Naive thymus-derived CD8-positive, alpha-beta T cell (primary cell): ENCODE results near the gene MLX. TPM values are rescaled to one million over a fixed set of nuclear protein-coding genes. Genes with fewer than 3 reads are reported as not detected.
"Not testable (repeated sequence)": the region's sequence is repeated elsewhere in the genome, so short reads cannot be mapped to it uniquely, and the experiment has no call there.

Experiments
- ATAC-seq, 2 donors: fragments of 150-1000 bp; cut with Tn5 transposase in 1 of 2; sonication (Bioruptor Pico), chemical (Tn5 transposase) in 1 of 2; 1 replicate in 1 of 2; 2 replicates in 1 of 2; pipeline ENCODE4 v1.10.0; 2021; ENCODE audit warnings: mild to moderate bottlenecking in 2 of 2, moderate library complexity in 2 of 2
- POLR2A ChIA-PET: fragments of 350-600 bp; sonication (Branson Sonifier 250); formaldehyde crosslinking; loops from one replicate; lab custom pipeline; 2021; ENCODE audit warnings: antibody characterized with exemption; lab: Charles Lee
- DNase-seq, 10 donors: peaks; one replicate each; pipeline versions ENCODE4 v3.0.0 to v3.0.0-alpha.2; 2020 to 2022
- H3K27ac Mint-ChIP-seq, 10 donors: one replicate each; pipeline ENCODE4 v1.8.0; 2020 to 2022; ENCODE audit warnings: mild to moderate bottlenecking in 10 of 10, mixed read lengths in 10 of 10, moderate library complexity in 4 of 10, inconsistent platforms in 1 of 10
- H3K27me3 Mint-ChIP-seq, 5 donors: one replicate each; pipeline ENCODE4 v1.8.0; 2021 to 2022; ENCODE audit warnings: mixed read lengths in 5 of 5
- H3K36me3 Mint-ChIP-seq, 3 donors: one replicate each; pipeline ENCODE4 v1.8.0; 2020 to 2022; ENCODE audit warnings: mixed read lengths in 3 of 3, mild to moderate bottlenecking in 2 of 3, inconsistent platforms in 1 of 3
- H3K4me1 Mint-ChIP-seq, 4 donors: one replicate each; pipeline ENCODE4 v1.8.0; 2021 to 2022; ENCODE audit warnings: mixed read lengths in 4 of 4
- H3K4me3 Mint-ChIP-seq, 10 donors: one replicate each; pipeline ENCODE4 v1.8.0; 2020 to 2022; ENCODE audit warnings: mild to moderate bottlenecking in 10 of 10, mixed read lengths in 10 of 10, moderate library complexity in 6 of 10, inconsistent platforms in 1 of 10
- H3K9me3 Mint-ChIP-seq, 9 donors: one replicate each; pipeline ENCODE4 v1.8.0; 2020 to 2022; ENCODE audit warnings: mixed read lengths in 9 of 9, mild to moderate bottlenecking in 3 of 9, inconsistent platforms in 1 of 9, moderate library complexity in 1 of 9
- polyA plus RNA-seq, 3 donors: library from polyadenylated mRNA; unstranded; fragments of 300-500 nt; fragmentation: Illumina TruSeq; gene quantifications; one replicate each; pipeline ENCODE4 v1.2.3, GENCODE V29; 2021
- total RNA-seq, 8 experiments: library from RNA in 2 of 8; stranded (reverse) in 2 of 8; gene quantifications; one replicate each; pipeline ENCODE4 v1.2.3 and lab custom pipeline; 2021 to 2026

The MLX gene
- total and polyA plus RNA-seq, 5 experiments from 2014 or later = 24.6 to 67.8 (median 47.1) TPM

GRCh38 chr17:42537826-42538451, 29.0 kb upstream of the MLX start:
- Mint-ChIP-seq H3K4me3 (peak overlapping the region; percentile 59 to 86 (median 72)), H3K36me3 (peaks cover 0 to 5% (median 0%) of the 10 kb centered on the region in 3 donors), H3K27ac (peak overlapping the region in 8 of 10 donors; percentile 15 to 78 (median 55)), H3K4me1 (peaks cover 23 to 61% (median 49%) of the 10 kb centered on the region in 4 donors), H3K27me3 (no peaks in the 10 kb centered on the region), H3K9me3 (no peaks in the 10 kb centered on the region)
- no peak for DNase-seq
- POLR2A ChIA-PET = interaction anchor here (1.3 to 4.4 kb wide), 4 partner anchors 10 to 29 kb away, joined by 3 to 19 read pairs (median 14); partner anchors contain the start of gene MLX
- ATAC-seq = no peak

- Mint-ChIP-seq H3K4me1 (peaks cover 23 to 59% (median 50%) of the 10 kb centered on the region in 4 donors), H3K9me3 (no peaks in the 10 kb centered on the region), H3K4me3 (no peak overlapping the region), H3K27ac (peak overlapping the region in 2 of 10 donors; percentile 15 to 78), H3K36me3 (peaks cover 0 to 5% (median 0%) of the 10 kb centered on the region in 3 donors), H3K27me3 (no peaks in the 10 kb centered on the region)
- DNase-seq (no peak), ATAC-seq (no peak)
- POLR2A ChIA-PET = interaction anchor here (1.3 to 2.9 kb wide), 2 partner anchors 9 to 16 kb away, joined by 3 to 16 read pairs; no protein-coding TSS in a partner anchor
Measured at GRCh38 chr17:42538482-42538881, 28.4 kb upstream of the MLX start.

GRCh38 chr17:42540558-42540957, 26.3 kb upstream of the MLX start:
- peak; percentile 12 to 26 for ATAC-seq
- H3K4me3 Mint-ChIP-seq = peak overlapping the region; percentile 50 to 78 (median 70)
- H3K36me3 Mint-ChIP-seq, DNase-seq, H3K27me3 Mint-ChIP-seq, H3K9me3 Mint-ChIP-seq: not testable (repeated sequence)
- POLR2A ChIA-PET = interaction anchor here (0.7 to 3.0 kb wide), 6 partner anchors 10 to 218 kb away, joined by 3 to 16 read pairs (median 5); partner anchors contain the start of genes MLX and PSMC3IP
- peaks cover 18 to 56% (median 44%) of the 10 kb centered on the region in 4 donors for H3K4me1 Mint-ChIP-seq
- H3K27ac Mint-ChIP-seq = peak overlapping the region; percentile 60 to 92 (median 72)

- POLR2A ChIA-PET = interaction anchor here (0.9 to 3.0 kb wide), 5 partner anchors 10 to 219 kb away, joined by 3 to 16 read pairs (median 6); partner anchors contain the start of genes MLX and PSMC3IP
- Mint-ChIP-seq H3K4me3 (peak overlapping the region; percentile 50 to 78 (median 70)), H3K27me3 (no peaks in the 10 kb centered on the region), H3K36me3 (peaks cover 0 to 5% (median 0%) of the 10 kb centered on the region in 3 donors), H3K4me1 (peaks cover 16 to 51% (median 41%) of the 10 kb centered on the region in 4 donors), H3K27ac (peak overlapping the region; percentile 63 to 92 (median 72)), H3K9me3 (no peaks in the 10 kb centered on the region)
- peak; percentile 59 to 74 for ATAC-seq
- DNase-seq = peak in 7 of 10 donors; percentile 39 to 76 (median 58)
Measured at GRCh38 chr17:42541041-42541833, 25.7 kb upstream of the MLX start.

GRCh38 chr17:42543190-42544079, 23.5 kb upstream of the MLX start:
- H3K27me3 Mint-ChIP-seq = no peaks in the 10 kb centered on the region
- H3K4me3 Mint-ChIP-seq = no peak overlapping the region
- POLR2A ChIA-PET = interaction anchor here (3.0 kb wide), 1 partner anchor 13 kb away, joined by 16 read pairs; no protein-coding TSS in a partner anchor
- H3K9me3 Mint-ChIP-seq = no peaks in the 10 kb centered on the region
- ATAC-seq (no peak), DNase-seq (no peak)
- peaks cover 0 to 5% (median 0%) of the 10 kb centered on the region in 3 donors for H3K36me3 Mint-ChIP-seq
- H3K4me1 Mint-ChIP-seq = peaks cover 12 to 34% (median 29%) of the 10 kb centered on the region in 4 donors
- H3K27ac Mint-ChIP-seq = no peak overlapping the region

GRCh38 chr17:42544874-42545283, 22.0 kb upstream of the MLX start:
- Mint-ChIP-seq H3K4me1 (peaks cover 14 to 36% (median 29%) of the 10 kb centered on the region in 4 donors), H3K9me3 (no peaks in the 10 kb centered on the region), H3K27ac (peak overlapping the region in 1 of 10 donors; percentile 38), H3K27me3 (no peaks in the 10 kb centered on the region), H3K36me3 (no peaks in the 10 kb centered on the region), H3K4me3 (no peak overlapping the region)
- POLR2A ChIA-PET = no interaction called here
- ATAC-seq (no peak), DNase-seq (no peak)

GRCh38 chr17:42545755-42546505, 21.0 kb upstream of the MLX start:
- DNase-seq, ATAC-seq, POLR2A ChIA-PET, H3K9me3 Mint-ChIP-seq, H3K4me3 Mint-ChIP-seq, H3K27me3 Mint-ChIP-seq, H3K36me3 Mint-ChIP-seq: not testable (repeated sequence)
- peaks cover 12 to 31% (median 23%) of the 10 kb centered on the region in 4 donors for H3K4me1 Mint-ChIP-seq
- peak overlapping the region in 1 of 10 donors; percentile 27 for H3K27ac Mint-ChIP-seq

- ATAC-seq (no peak), DNase-seq (no peak)
- POLR2A ChIA-PET = interaction anchor here (1.4 to 2.9 kb wide), 4 partner anchors 10 to 158 kb away, joined by 4 to 16 read pairs (median 6); partner anchors contain the start of genes COASY, MLX, NAGLU and STAT3
- H3K9me3 Mint-ChIP-seq = no peaks in the 10 kb centered on the region
- H3K27ac Mint-ChIP-seq = no peak overlapping the region
- H3K27me3 Mint-ChIP-seq = no peaks in the 10 kb centered on the region
- peaks cover 0 to 2% (median 0%) of the 10 kb centered on the region in 3 donors for H3K36me3 Mint-ChIP-seq
- peak overlapping the region in 2 of 10 donors; percentile 14 to 24 for H3K4me3 Mint-ChIP-seq
- H3K4me1 Mint-ChIP-seq = peaks cover 8 to 26% (median 18%) of the 10 kb centered on the region in 4 donors
Measured at GRCh38 chr17:42547001-42547461, 19.9 kb upstream of the MLX start.

- Mint-ChIP-seq H3K4me1 (peaks cover 10 to 32% (median 19%) of the 10 kb centered on the region in 4 donors), H3K27me3 (no peaks in the 10 kb centered on the region), H3K36me3 (peaks cover 0 to 2% (median 0%) of the 10 kb centered on the region in 3 donors), H3K9me3 (no peaks in the 10 kb centered on the region), H3K27ac (no peak overlapping the region), H3K4me3 (peak overlapping the region in 1 of 10 donors; percentile 56)
- POLR2A ChIA-PET = interaction anchor here (0.6 to 2.9 kb wide), 10 partner anchors 10 to 159 kb away, joined by 3 to 16 read pairs (median 4); partner anchors contain the start of genes COASY, MLX, NAGLU and STAT3
- no peak for DNase-seq
- no peak for ATAC-seq
Measured at GRCh38 chr17:42547698-42548069, 19.2 kb upstream of the MLX start.

GRCh38 chr17:42548070-42548837, 18.6 kb upstream of the MLX start:
- H3K4me3 Mint-ChIP-seq = peak overlapping the region; percentile 33 to 72 (median 50)
- H3K36me3 Mint-ChIP-seq = peaks cover 0 to 2% (median 0%) of the 10 kb centered on the region in 3 donors
- ATAC-seq (peak; percentile 90 to 97), DNase-seq (peak; percentile 42 to 87 (median 74))
- POLR2A ChIA-PET = interaction anchor here (0.6 to 2.9 kb wide), 11 partner anchors 11 to 160 kb away, joined by 3 to 16 read pairs (median 4); partner anchors contain the start of genes MLX, NAGLU, PSMC3IP and STAT3
- no peaks in the 10 kb centered on the region for H3K9me3 Mint-ChIP-seq
- H3K27ac Mint-ChIP-seq = peak overlapping the region in 3 of 10 donors; percentile 6 to 34 (median 7)
- H3K4me1 Mint-ChIP-seq = peaks cover 9 to 32% (median 21%) of the 10 kb centered on the region in 4 donors
- no peaks in the 10 kb centered on the region for H3K27me3 Mint-ChIP-seq
